Kidney glomerular epithelial cell (primary cell): ENCODE measurements around the gene PHLDA2.

Experiments used
- DNase-seq: peaks from one replicate; lab custom pipeline; 2025; lab: John Stamatoyannopoulos, UW

The PHLDA2 gene

GRCh38 chr11:2897048-2897447 lies 32.2 kb downstream of the PHLDA2 start:
- DNase-seq, result no peak

DNA sequence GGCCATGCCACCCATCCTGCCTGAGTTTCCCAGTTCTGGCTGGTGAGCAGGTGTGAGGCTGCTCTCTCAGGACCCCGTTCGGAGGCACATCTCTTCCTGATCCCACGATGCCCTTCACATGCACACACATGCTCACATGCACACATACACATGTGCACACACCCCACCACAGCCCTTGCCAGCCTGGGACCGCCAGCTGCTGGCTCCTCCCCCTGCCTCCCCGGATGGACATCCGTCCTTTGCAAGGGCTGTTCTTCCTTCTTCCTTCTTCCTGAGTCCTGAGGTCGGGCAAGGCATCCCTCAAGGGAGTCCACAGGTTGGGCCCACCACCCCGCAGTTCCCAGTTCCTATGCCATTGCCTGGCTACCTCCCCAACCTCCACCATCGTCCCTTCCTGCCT lies 33.2 kb downstream of the PHLDA2 start:
- no peak for DNase-seq

- DNase-seq, result no peak
These were observed 35.3 kb downstream of the PHLDA2 start for GRCh38 chr11:2893935-2894334.

DNA sequence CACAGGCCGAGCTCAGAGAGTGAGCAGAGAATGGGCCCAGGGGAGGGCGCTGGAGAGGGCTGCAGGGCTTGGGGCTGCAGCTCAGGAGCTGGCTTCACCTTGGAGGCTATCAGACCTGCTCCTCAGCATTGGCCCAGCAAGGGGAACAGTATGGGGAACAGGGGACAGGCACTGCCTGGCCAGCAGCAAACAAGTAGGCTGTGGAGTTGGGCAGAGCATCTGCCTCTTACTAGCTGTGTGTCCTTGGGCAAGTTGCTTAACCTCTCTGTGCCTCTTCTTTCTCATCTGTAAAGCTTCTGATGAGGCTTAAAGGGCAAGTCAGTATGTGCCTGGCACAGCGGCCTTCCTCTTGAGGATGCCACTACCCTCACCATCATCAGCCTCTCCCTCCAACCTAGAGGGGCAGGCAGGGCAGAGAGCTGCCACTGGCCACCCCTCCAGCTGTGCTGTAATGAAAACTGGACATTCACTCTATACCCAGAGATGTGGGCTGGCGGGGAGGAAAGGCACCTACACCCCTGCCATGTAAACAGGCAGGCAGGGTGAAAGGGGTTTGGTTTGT lies 36.2 kb downstream of the PHLDA2 start:
- no peak for DNase-seq

GRCh38 chr11:2892215-2892966 lies 36.8 kb downstream of the PHLDA2 start:
- peak; percentile 14 for DNase-seq

- no peak for DNase-seq
These were observed 37.6 kb downstream of the PHLDA2 start for GRCh38 chr11:2891326-2892214.

DNA sequence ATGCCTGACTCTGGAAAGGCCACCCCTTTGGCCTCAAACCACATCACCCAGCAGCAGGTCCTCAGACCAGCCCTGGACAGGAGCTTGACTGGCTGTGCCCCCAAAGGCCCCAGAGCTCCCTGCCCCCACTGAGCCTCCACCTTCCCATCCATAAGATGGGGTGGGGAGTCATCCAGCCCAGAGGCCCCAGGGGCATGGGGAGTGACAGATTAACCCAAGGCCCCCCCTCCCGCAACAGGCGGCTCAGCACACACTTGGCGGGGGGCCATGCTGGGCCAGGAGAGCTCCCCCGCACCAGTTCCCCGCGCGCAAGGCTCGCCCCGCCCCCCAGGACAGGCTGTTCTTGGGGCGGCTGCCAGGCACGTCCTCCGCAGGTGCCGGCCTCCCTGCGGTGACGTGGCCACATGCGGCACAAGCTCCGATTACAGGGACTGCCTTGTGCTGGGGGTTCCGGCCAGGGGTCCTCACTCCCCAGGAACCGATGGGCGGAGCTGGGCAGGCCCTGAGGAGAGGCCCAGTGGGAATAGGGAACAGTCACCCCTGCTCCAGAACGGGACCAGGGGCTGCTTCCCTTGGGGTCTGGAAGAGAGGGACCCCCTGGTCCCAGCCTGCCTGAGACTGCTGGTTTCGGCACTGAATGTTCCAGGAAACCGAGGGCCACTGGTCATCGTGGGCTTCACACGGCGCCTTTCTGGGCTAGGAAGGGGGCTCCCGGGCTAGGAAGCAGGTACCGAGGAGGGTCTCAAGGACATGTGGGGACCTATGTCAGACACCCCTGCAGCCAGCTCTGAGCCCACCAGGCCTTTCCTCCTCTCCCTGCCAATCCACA lies 38.5 kb downstream of the PHLDA2 start:
- peak; percentile 13 for DNase-seq

- no peak for DNase-seq
These were observed 39.6 kb downstream of the PHLDA2 start for GRCh38 chr11:2889362-2890273.

DNA sequence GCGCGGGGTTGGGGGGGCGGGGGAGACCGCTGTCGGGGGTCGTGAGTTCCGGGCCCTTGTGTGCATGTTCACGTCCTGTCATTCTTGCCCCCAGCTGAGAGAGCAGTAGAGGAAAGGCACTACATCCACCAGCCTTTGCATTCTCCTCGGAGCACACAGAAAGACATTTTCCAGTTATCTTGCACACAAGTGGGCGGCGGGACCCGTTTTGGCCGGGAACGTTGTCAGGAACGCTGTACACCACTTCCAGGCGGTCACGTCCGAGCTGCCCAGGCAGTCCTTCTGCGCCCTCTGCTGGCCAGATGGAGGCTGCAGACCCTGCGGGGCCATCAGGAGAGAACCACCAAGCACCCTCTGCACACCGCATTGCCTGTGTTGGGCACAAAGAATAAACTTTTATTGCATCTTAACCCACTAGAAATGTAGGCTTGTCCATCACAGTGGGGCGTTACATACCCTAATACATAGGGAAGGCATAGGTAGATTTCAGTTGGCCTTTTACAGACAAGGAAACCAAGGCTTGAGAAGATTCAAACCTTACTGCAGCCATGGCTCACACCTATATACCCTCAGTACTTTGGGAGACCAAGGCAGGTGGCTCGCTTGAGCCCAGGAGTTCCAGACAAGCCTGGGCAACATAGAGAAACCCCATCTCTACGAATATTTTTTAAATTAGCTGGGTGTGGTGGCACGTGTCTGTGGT lies 40.8 kb downstream of the PHLDA2 start:
- peak; percentile 55 for DNase-seq

DNA sequence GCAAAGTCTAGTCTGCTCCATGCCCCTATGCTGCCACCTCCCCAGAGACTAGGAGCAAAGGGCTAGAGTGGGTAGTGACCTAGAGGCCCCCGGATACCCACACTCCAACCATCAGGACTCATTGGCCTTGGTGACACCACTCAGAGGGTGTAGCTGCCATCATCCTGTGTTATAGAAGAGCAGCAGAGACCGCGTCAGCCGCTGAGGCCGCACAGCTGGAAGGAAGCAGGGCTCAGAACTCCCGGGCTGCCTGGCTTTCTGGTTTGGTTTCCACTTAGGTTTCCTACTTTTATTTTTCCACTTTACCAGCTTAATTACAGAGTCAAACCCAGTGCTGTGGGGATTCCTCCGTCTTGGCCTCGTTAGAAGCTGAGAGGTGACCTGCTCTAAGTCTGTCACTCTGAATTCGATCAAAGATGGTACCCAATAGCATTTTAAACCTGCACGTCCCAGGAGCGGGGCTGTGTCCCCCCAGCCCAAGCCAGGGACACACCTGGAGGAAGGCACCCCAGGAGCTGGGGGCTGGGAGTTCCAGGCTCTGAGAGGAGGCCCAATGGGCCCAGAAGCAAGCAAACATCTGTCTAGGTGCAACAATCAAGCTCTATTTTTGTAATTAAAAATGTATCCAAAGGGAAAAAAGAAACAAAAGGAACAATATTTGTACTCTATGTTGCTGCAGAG lies 41.6 kb downstream of the PHLDA2 start:
- DNase-seq, result no peak

DNA sequence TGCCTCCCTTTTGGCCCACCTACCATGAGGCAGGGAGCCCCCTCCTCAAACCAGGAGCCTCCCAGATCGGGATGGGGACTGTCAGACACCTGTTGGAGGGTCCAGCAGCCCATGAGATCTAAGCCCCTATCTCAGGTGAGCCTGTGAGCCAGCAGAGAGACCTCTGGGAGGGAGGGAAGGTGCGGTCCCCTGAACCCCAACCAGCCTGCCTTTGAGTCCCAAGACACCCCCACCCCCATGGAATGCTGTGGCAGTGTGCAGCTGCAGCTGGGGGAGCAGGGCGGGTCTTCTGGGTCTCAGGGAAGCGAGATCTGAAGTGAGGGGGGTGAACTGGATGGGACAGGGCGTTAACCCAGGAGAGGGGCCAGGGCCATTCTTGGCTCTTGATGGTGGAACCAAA lies 42.3 kb downstream of the PHLDA2 start:
- DNase-seq, result no peak

DNA sequence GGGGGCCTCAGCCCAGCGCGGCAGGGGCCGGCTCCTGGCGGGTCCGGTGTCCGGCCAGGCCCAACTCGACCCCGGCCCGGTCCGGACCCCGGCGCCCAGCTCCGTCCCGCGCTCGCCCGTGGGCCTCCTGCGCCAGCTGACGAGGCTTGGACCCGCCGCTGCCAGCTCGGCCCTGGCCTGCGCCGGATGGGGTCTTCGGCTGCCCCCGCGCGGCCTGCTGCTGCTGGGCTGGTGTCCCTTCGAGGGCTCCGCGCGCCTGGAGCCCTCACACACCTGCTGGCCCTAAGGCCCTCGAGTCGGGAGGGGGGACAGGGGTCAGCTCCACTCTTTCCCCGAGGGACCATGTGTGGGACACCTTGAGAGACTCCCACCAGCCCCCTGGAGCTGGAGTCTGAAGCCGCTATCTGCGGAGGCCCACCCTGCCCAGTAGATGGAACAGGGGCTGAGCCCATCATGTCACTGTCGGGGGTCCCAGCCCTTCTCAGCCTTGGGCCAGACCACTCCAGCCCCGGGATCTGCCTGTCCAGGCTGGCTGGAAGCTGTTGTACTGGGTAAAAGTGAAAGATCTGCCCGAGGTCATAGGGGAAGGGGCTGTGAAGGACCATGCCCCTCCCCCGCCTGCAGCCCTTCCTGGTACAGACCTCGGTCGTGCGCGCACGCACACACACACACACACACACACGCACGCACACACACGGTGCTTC lies 42.9 kb downstream of the PHLDA2 start:
- DNase-seq, result no peak

DNA sequence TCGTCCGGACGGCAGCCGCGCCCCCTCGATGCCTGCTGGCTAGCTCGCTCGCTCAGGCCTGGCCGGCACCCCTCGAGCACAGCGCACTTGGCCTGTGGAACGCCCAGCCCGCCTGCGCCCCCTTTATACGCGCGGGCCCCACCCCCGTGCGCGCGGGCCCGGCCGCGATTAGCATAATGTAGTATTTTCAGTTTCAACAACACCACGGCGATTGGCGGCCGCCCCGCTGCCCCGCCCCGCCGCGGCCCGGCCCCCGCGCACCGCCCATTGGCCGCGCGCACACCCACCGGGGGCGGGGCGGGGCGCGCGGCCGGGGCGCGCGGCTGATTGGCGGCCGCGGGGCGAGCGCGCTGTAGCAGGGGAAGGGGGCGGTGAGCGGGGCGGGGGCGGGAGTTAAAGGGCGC lies 43.5 kb downstream of the PHLDA2 start, which contains the start of gene CDKN1C:
Gene CDKN1C (minus strand): TSS at position 98 of the 404 bp plus-strand sequence. CDS start 319 bp downstream, outside the sequence.
- peak; percentile 26 for DNase-seq

- DNase-seq, result no peak
These were observed 44.1 kb downstream of the PHLDA2 start for GRCh38 chr11:2885017-2885677.

GRCh38 chr11:2883979-2884815 lies 45.0 kb downstream of the PHLDA2 start:
- no peak for DNase-seq

DNA sequence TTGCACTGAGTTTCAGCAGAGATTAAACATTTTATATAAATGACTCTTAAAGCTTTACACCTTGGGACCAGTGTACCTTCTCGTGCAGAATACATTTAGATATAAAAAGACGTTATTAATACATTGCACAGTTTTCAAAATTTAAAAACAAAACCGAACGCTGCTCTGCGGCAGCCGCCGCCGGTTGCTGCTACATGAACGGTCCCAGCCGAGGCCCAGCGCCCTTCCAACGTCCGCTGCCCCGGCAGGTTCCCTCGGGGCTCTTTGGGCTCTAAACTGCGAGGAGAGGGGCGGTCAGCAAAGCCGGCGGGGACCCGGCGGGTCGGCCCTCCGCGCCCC lies 45.6 kb downstream of the PHLDA2 start:
- no peak for DNase-seq

GRCh38 chr11:2882396-2883110 lies 46.7 kb downstream of the PHLDA2 start:
- no peak for DNase-seq
